NB4 (cell line): ENCODE measurements around the gene CACTIN.

Experiments used
- DNase-seq: peaks from one replicate; pipeline ENCODE4 v3.0.0; 2010; ENCODE audit warnings: low read depth
- H3K4me3 ChIP-seq: one replicate; pipeline ENCODE4 v1.5.1; 2011; ENCODE audit warnings: mild to moderate bottlenecking, low read depth, low read length, moderate library complexity
- CTCF ChIP-seq: IDR thresholded peaks from one replicate; pipeline ENCODE4 v1.5.1; 2012; ENCODE audit warnings: low read depth, low read length
- MAX ChIP-seq: IDR thresholded peaks from 2 replicates; pipeline ENCODE4 v1.6.1; 2011; ENCODE audit warnings: low read depth, low read length
- MYC ChIP-seq: IDR thresholded peaks from 2 replicates; pipeline ENCODE4 v1.6.1; 2011; ENCODE audit warnings: low read depth, low read length
- POLR2A ChIP-seq: IDR thresholded peaks from 2 replicates; pipeline ENCODE4 v1.6.1; 2011; ENCODE audit warnings: mild to moderate bottlenecking; ENCODE audit not compliant: insufficient read length; ENCODE audit errors: extremely low read depth

CACTIN gene

GRCh38 chr19:3608750-3609322 is 17.8 kb downstream of the CACTIN start:
- no peak overlapping the region for H3K4me3 ChIP-seq
- peak; percentile 90 for DNase-seq
- TF ChIP-seq MYC, result peak; percentile 35; the same call in 1 of the 2 replicates
- no peak for TF ChIP-seq POLR2A

GRCh38 chr19:3608079-3608641 is 18.4 kb downstream of the CACTIN start:
- TF ChIP-seq MYC (peak; percentile 66), CTCF (no peak), MAX (peak; percentile 18; the same call in 1 of the 2 replicates)
- peak; percentile 88 for DNase-seq
- peak overlapping the region; percentile 36 for H3K4me3 ChIP-seq

- H3K4me3 ChIP-seq, result no peak overlapping the region
- peak; percentile 35 for DNase-seq
- TF ChIP-seq MYC (no peak), CTCF (no peak), POLR2A (no peak), MAX (no peak)
Observed at GRCh38 chr19:3607303-3608078, 19.1 kb downstream of the CACTIN start.

- no peak for DNase-seq
- TF ChIP-seq POLR2A, result no peak
- no peak for TF ChIP-seq MYC
- no peak for TF ChIP-seq CTCF
- TF ChIP-seq MAX, result no peak
- H3K4me3 ChIP-seq, result no peak within 1 kb of the TSS
Observed at GRCh38 chr19:3606690-3607289, 19.8 kb downstream of the CACTIN start, which contains the start of gene TBXA2R. Gene TBXA2R, minus strand, starts transcription at chr19:3606875. Its CDS starts 6,241 bp downstream, at chr19:3600634.

GRCh38 chr19:3606174-3606689 is 20.4 kb downstream of the CACTIN start:
- TF ChIP-seq MYC (no peak), CTCF (no peak), POLR2A (no peak), MAX (no peak)
- no peak overlapping the region for H3K4me3 ChIP-seq
- DNase-seq, result no peak

GRCh38 chr19:3605770-3606169 is 20.8 kb downstream of the CACTIN start:
- DNase-seq, result no peak
- no peak overlapping the region for H3K4me3 ChIP-seq
- TF ChIP-seq CTCF (no peak), MAX (no peak), POLR2A (no peak), MYC (no peak)
